Neural cell (in vitro differentiated cells): ENCODE results near the gene VAPA.

ENCODE experiments used
- CTCF ChIP-seq: fragments of 450-650 bp; IDR thresholded peaks from 2 replicates; pipeline ENCODE4 v1.5.1; 2014; ENCODE audit warnings: antibody characterized with exemption, mild to moderate bottlenecking, moderate library complexity; ENCODE audit not compliant: poor library complexity, severe bottlenecking
- EP300 ChIP-seq: fragments of 450-650 bp; conservative IDR thresholded peaks from 2 replicates; pipeline ENCODE4 v1.6.1; 2014; ENCODE audit warnings: antibody characterized with exemption, mild to moderate bottlenecking, moderate library complexity; ENCODE audit not compliant: poor library complexity, severe bottlenecking
- EZH2 ChIP-seq: fragments of 200-600, 300-800 bp; shearing (Covaris generic), sonication (generic); IDR thresholded peaks from 2 replicates; pipeline ENCODE4 v1.6.1; 2014; ENCODE audit warnings: antibody characterized with exemption, low read length, borderline replicate concordance, mild to moderate bottlenecking; ENCODE audit not compliant: insufficient read depth, poor library complexity, severe bottlenecking
- MXI1 ChIP-seq: fragments of 450-650 bp; conservative IDR thresholded peaks from 2 replicates; pipeline ENCODE4 v1.6.1; 2014; ENCODE audit warnings: antibody characterized with exemption, mild to moderate bottlenecking; ENCODE audit not compliant: poor library complexity, severe bottlenecking
- POLR2AphosphoS5 ChIP-seq: IDR thresholded peaks from 2 replicates; pipeline ENCODE4 v1.6.1; 2012
- SMC3 ChIP-seq: fragments of 450-650 bp; conservative IDR thresholded peaks from 2 replicates; pipeline ENCODE4 v1.6.1; 2014; ENCODE audit warnings: antibody characterized with exemption, mild to moderate bottlenecking, moderate library complexity; ENCODE audit not compliant: poor library complexity

GRCh38 chr18:9924371-9924943 is 10.6 kb downstream of the VAPA start:
- no peak for TF ChIP-seq CTCF
- TF ChIP-seq POLR2AphosphoS5, result no peak
- no peak for TF ChIP-seq EZH2
- no peak for TF ChIP-seq MXI1
- TF ChIP-seq EP300, result no peak
- no peak for TF ChIP-seq SMC3
